Measurements from ENCODE around the gene GAPDHS. TPM values are rescaled to one million over a fixed set of nuclear protein-coding genes. Genes with fewer than 3 reads are reported as not detected.

Gene GAPDHS
- total RNA-seq, 3 donors from 2014 or later, result not detected

Other genes starting within 250 kb of the GAPDHS start
- gene MAG, start 241.3 kb upstream of the GAPDHS start, total RNA-seq, result under 1 TPM in 1 of 3 donors, not detected in 2; 0.29 TPM
- gene CD22, start 204.3 kb upstream of the GAPDHS start, total RNA-seq, result 1 to 10 TPM; 1.3 to 5.2 (median 1.4) TPM
- not detected for gene FFAR1, start 185.6 kb upstream of the GAPDHS start, total RNA-seq
- under 1 TPM; 0.30 to 0.91 (median 0.61) TPM for gene FFAR3, start 175.0 kb upstream of the GAPDHS start, total RNA-seq
- gene GPR42, start 162.4 kb upstream of the GAPDHS start, total RNA-seq, result under 1 TPM in 2 of 3 donors, not detected in 1; 0.21 to 0.25 TPM
- gene FFAR2, start 85.2 kb upstream of the GAPDHS start, total RNA-seq, result not detected
- not detected for gene KRTDAP, start 43.0 kb upstream of the GAPDHS start, total RNA-seq
- gene DMKN, start 19.8 kb upstream of the GAPDHS start, total RNA-seq, result 1 to 10 TPM in 1 of 3 donors, under 1 TPM in 2; 0.49 to 1.3 (median 0.95) TPM
- gene SBSN, start 5.1 kb upstream of the GAPDHS start, total RNA-seq, result not detected
- gene TMEM147, start 12.2 kb downstream of the GAPDHS start, total RNA-seq, result 100 to 1,000 TPM; 111 to 148 (median 115) TPM
- not detected for gene ATP4A, start 30.2 kb downstream of the GAPDHS start, total RNA-seq
- not detected for gene PMIS2, start 52.7 kb downstream of the GAPDHS start, total RNA-seq
- gene HAUS5, start 79.3 kb downstream of the GAPDHS start, total RNA-seq, result 10 to 100 TPM; 39.2 to 48.1 (median 41.3) TPM
- gene RBM42, start 95.6 kb downstream of the GAPDHS start, total RNA-seq, result 100 to 1,000 TPM; 136 to 153 (median 139) TPM
- gene ETV2, start 108.3 kb downstream of the GAPDHS start, total RNA-seq, result 1 to 10 TPM in 1 of 3 donors, under 1 TPM in 2; 0.16 to 1.2 (median 0.56) TPM
- gene COX6B1, start 114.9 kb downstream of the GAPDHS start, total RNA-seq, result 100 to 1,000 TPM; 462 to 480 (median 465) TPM
- gene UPK1A, start 133.1 kb downstream of the GAPDHS start, total RNA-seq, result under 1 TPM; 0.22 to 0.26 (median 0.23) TPM
- 100 to 1,000 TPM in 2 of 3 donors, 10 to 100 TPM in 1; 90.8 to 136 (median 101) TPM for gene ZBTB32, start 171.1 kb downstream of the GAPDHS start, total RNA-seq
- 10 to 100 TPM; 64.1 to 74.8 (median 74.5) TPM for gene KMT2B, start 184.5 kb downstream of the GAPDHS start, total RNA-seq
- gene IGFLR1, start 209.0 kb downstream of the GAPDHS start, total RNA-seq, result 10 to 100 TPM; 24.0 to 32.7 (median 29.8) TPM
- 10 to 100 TPM; 18.9 to 25.2 (median 19.4) TPM for gene U2AF1L4, start 212.0 kb downstream of the GAPDHS start, total RNA-seq
- 10 to 100 TPM; 46.1 to 49.3 (median 47.9) TPM for gene PSENEN, start 212.2 kb downstream of the GAPDHS start, total RNA-seq
- 1 to 10 TPM; 5.8 to 6.4 (median 6.4) TPM for gene LIN37, start 215.1 kb downstream of the GAPDHS start, total RNA-seq
- gene HSPB6, start 223.6 kb downstream of the GAPDHS start, total RNA-seq, result under 1 TPM; 0.22 to 0.46 (median 0.37) TPM
- gene PROSER3, start 224.7 kb downstream of the GAPDHS start, total RNA-seq, result 10 to 100 TPM; 27.2 to 33.7 (median 27.3) TPM
- gene ARHGAP33, start 242.1 kb downstream of the GAPDHS start, total RNA-seq, result 1 to 10 TPM; 5.5 to 6.9 (median 6.2) TPM

Measured in activated T-cell treated with anti-CD3 and anti-CD28 coated beads, Interleukin-2, amount 50 U/mL, for 4 hours (primary cell).